ENCODE data around the gene IFNL4. TPM values are rescaled to one million over a fixed set of nuclear protein-coding genes. Genes with fewer than 3 reads are reported as not detected.

IFNL4 gene
- total and polyA plus RNA-seq, 2 donors (not counting 1 experiment from before 2014, with no cell fraction given) = not detected

GRCh38 chr19:39251846-39252245 is 3.2 kb upstream of the IFNL4 start:
- POLR2A ChIA-PET = no interaction called here
- Histone ChIP-seq H3K4me1 (ENCODE audit: control insufficient read depth in 2 of 2, insufficient read depth in 2 of 2, low read length in 2 of 2) (peaks cover 9 to 11% of the 10 kb centered on the region in 2 donors), H3K4me3 (ENCODE audit: control extremely low read depth in 1 of 5, extremely low read depth in 1 of 5, insufficient read depth in 1 of 5, low read depth in 2 of 5, low read length in 4 of 5) (no peak overlapping the region), H3K9me3 (ENCODE audit: control extremely low read depth in 1 of 3, control insufficient read depth in 2 of 3, insufficient read depth in 1 of 3, low read length in 2 of 3) (peaks cover 0 to 6% (median 0%) of the 10 kb centered on the region in 3 donors), H3K27me3 (replicated peaks in 1 of 4; ENCODE audit: control extremely low read depth in 1 of 4, control insufficient read depth in 3 of 4, insufficient read depth in 4 of 4, low read length in 3 of 4) (peaks cover 0 to 19% (median 4%) of the 10 kb centered on the region in 4 experiments), H3K36me3 (replicated peaks in 1 of 2; ENCODE audit: control extremely low read depth in 1 of 2, control insufficient read depth in 1 of 2, extremely low read depth in 1 of 2, insufficient read depth in 2 of 2, low read length in 1 of 2) (no peaks in the 10 kb centered on the region), H3K9ac (ENCODE audit: low read length) (no peak overlapping the region), H3K27ac (ENCODE audit: low read length in 2 of 2) (no peak overlapping the region), H3K79me2 (ENCODE audit: control insufficient read depth, insufficient read depth, low read length) (no peaks in the 10 kb centered on the region), H2AFZ (ENCODE audit: insufficient read depth, low read depth, low read length, poor library complexity, severe bottlenecking) (peak overlapping the region; percentile 49), H4K20me1 (ENCODE audit: control insufficient read depth, insufficient read depth, low read length, poor library complexity, severe bottlenecking) (no peaks in the 10 kb centered on the region), H3K4me2 (replicated peaks; ENCODE audit: low read depth, low read length, poor library complexity, severe bottlenecking) (no peak overlapping the region)
- DNase-seq (no peak), ATAC-seq (ENCODE audit: low read depth) (no peak)
- Mint-ChIP-seq H3K4me1 (no peaks in the 10 kb centered on the region), H3K9me3 (ENCODE audit: insufficient read depth) (no peaks in the 10 kb centered on the region), H3K27me3 (peaks cover 9% of the 10 kb centered on the region), H3K27ac (no peak overlapping the region), H3K4me3 (no peak overlapping the region)
- 35% methylated on average over 2 of the region's 3 CpGs for WGBS (ENCODE audit: insufficient coverage)
- TF ChIP-seq CTCF (IDR thresholded peaks at IDR 0.05) (no peak), EZH2 (IDR thresholded peaks at IDR 0.05; ENCODE audit: borderline replicate concordance, insufficient read depth, low read depth, low read length, poor library complexity, severe bottlenecking) (no peak)
- CTCF ChIA-PET = no interaction called here
- intact Hi-C loops (cut with micrococcal nuclease) = no loop called here

DNA sequence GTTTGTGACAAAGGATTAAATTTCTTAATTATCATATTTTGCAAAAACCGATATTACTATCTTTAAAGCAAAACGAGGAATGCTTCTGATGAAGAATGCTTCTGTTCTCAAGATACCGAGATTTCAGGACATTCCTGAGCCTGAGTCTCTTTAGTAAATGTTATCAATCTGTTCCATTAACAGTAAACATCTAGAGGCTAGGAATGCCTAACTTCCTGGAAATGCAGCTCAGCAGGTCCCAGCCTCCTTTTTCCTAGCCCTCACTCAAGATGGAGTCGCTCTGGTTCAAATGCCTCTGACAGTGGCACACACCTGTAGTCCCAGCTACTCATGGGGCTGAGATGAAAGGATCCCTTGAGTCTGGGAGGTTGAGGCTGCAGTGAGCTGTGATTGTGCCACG is 2.4 kb upstream of the IFNL4 start:
- no peak for DNase-seq
- H3K79me2 ChIP-seq (ENCODE audit: control insufficient read depth, insufficient read depth, low read length) = no peaks in the 10 kb centered on the region
- intact Hi-C loops (cut with micrococcal nuclease) = no loop called here
- CTCF ChIA-PET = no interaction called here
- H2AFZ ChIP-seq (ENCODE audit: insufficient read depth, low read depth, low read length, poor library complexity, severe bottlenecking) = no peak overlapping the region
- H3K27me3 ChIP-seq (replicated peaks in 1 of 4; ENCODE audit: control extremely low read depth in 1 of 4, control insufficient read depth in 3 of 4, insufficient read depth in 4 of 4, low read length in 3 of 4) = peaks cover 0 to 15% (median 3%) of the 10 kb centered on the region in 4 experiments
- POLR2A ChIA-PET = no interaction called here
- no peak overlapping the region for H3K4me3 ChIP-seq (ENCODE audit: control extremely low read depth in 1 of 5, extremely low read depth in 1 of 5, insufficient read depth in 1 of 5, low read depth in 2 of 5, low read length in 4 of 5)
- ATAC-seq (ENCODE audit: low read depth) = no peak
- peaks cover 9 to 12% of the 10 kb centered on the region in 2 donors for H3K4me1 ChIP-seq (ENCODE audit: control insufficient read depth in 2 of 2, insufficient read depth in 2 of 2, low read length in 2 of 2)
- H3K27ac Mint-ChIP-seq = no peak overlapping the region
- TF ChIP-seq CTCF (IDR thresholded peaks at IDR 0.05) (no peak), EZH2 (IDR thresholded peaks at IDR 0.05; ENCODE audit: borderline replicate concordance, insufficient read depth, low read depth, low read length, poor library complexity, severe bottlenecking) (no peak)
- no peaks in the 10 kb centered on the region for H3K9me3 Mint-ChIP-seq (ENCODE audit: insufficient read depth)
- no CpG with 5 or more reads among the region's 5 CpGs for WGBS (ENCODE audit: insufficient coverage)
- no peak overlapping the region for H3K4me3 Mint-ChIP-seq
- H3K9me3 ChIP-seq (ENCODE audit: control extremely low read depth in 1 of 3, control insufficient read depth in 2 of 3, insufficient read depth in 1 of 3, low read length in 2 of 3) = peaks cover 0 to 2% (median 0%) of the 10 kb centered on the region in 3 donors
- H4K20me1 ChIP-seq (ENCODE audit: control insufficient read depth, insufficient read depth, low read length, poor library complexity, severe bottlenecking) = no peaks in the 10 kb centered on the region
- H3K9ac ChIP-seq (ENCODE audit: low read length) = no peak overlapping the region
- no peaks in the 10 kb centered on the region for H3K4me1 Mint-ChIP-seq
- peaks cover 9% of the 10 kb centered on the region for H3K27me3 Mint-ChIP-seq
- no peak overlapping the region for H3K27ac ChIP-seq (ENCODE audit: low read length in 2 of 2)
- H3K4me2 ChIP-seq (replicated peaks; ENCODE audit: low read depth, low read length, poor library complexity, severe bottlenecking) = no peak overlapping the region
- H3K36me3 ChIP-seq (replicated peaks in 1 of 2; ENCODE audit: control extremely low read depth in 1 of 2, control insufficient read depth in 1 of 2, extremely low read depth in 1 of 2, insufficient read depth in 2 of 2, low read length in 1 of 2) = no peaks in the 10 kb centered on the region
